DMS79 treated with DMSO at 0.1 percent for 48 hours (cell line): ENCODE data around the gene BCL2L12.

Experiments used
- DNase-seq: peaks from one replicate; lab custom pipeline; 2025; lab: John Stamatoyannopoulos, UW

Gene BCL2L12

DNA sequence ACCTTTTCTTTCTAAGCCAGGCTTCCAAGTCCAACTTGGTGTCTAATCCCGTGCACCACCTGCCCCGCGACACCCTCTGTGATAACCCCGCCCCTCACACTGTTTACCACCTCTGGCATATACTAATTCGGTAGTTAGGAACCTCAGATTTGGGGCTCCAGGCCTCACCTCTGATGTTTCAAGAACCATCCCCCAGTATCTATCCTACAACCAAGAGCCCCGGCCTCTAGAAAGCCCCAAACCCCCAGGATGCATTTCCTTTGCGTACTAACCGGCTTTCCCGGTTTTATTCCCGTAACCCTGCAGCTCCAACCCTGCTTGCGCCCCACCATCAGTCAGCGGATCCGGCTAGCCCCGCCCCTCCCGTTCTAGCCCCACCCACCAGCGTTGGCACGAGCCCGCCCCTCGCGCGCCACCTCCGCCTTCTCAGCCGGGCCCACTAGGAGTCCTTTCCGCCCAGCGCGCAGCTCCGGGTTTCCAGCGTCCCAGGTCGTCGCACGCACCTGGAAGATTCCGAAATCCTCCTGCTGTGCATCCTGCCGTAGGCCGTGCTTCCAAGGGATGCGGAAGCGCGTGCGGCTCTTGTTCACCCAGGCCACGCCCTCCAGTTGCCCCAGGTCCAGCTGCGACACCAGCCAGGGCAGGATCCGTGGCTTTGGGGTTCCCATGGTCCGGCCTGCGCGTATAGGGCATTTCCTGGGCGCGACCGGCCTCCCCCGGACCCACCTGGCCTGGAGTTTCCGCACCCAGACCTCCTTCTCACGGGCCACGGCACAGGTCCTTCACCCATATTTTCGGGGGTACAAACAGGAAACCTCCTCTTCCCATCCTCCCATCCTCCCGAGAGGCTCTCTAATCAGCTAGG, 1.3 kb upstream of the BCL2L12 start:
- peak; percentile 82 for DNase-seq

DNA sequence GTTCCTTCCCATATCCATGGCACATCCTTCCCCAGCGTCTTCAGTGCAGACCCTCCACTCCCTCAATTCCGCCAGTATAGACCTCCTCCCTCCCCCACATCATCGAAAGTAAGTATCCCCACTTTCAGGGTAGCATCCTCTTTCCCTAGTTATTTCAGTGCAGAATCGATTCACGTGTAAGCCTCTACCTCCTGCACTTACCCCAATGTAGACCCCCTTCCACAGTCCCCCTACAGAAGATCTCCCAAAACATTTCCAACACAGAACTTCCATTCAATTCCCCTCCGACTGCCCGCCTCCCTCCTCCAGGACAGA, 740 bp upstream of the BCL2L12 start:
- DNase-seq, result no peak

DNA sequence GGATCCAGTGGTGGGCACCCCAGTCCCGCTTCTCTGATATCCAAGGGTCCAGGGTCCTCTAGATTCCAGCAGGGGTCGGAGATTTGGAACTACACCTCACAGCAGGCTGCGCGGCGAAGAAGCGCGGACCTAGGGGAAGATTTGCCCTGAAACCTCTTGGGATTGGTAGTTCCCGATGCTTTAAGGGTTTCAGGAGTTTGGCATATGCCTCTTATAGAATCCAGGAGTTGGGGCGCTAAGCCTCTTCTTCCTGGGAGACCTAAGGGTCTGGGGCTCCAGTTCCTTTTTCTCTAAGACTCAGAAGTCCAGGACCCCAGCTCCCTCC, 349 bp downstream of the BCL2L12 start:
- no peak for DNase-seq

DNA sequence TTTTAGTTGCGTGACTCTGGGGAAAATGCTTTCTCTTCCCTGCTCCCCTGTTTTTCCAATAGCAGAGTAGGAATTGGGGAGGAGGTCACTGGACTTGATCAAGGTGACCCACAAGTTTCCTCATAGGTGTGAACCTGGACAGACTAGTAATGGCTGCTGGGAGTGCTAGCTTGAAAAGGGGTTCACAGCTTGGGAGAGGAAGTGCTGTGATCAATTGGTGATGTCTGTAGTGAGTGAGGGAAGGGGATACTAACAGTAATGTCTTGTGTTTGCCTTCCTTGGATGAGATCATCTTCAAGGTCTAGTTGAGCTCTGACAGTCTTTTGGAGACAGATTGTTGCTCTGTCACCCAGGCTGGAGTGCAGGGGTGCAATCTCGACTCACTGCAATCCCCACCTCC, 1.7 kb downstream of the BCL2L12 start:
- DNase-seq, result no peak

DNA sequence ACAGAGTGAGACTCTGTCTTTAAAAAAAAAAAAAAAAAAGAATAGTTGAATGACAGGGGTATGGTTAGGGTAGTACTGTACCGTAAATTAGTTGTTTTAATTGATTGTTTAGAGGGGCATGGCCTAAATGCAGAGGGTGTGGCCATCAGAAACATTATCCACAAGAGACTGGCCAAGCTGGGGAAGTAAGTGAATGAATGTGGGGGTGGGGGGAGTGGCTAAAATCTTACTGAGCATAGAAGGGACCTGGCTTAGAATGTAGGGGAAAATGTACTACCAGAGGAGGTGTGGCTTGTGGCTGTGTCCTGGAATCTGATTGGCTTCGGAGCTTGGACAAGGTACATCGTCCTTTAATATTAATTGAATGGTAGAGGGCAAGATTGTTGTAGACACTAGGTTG, 3.8 kb downstream of the BCL2L12 start:
- DNase-seq, result no peak

DNA sequence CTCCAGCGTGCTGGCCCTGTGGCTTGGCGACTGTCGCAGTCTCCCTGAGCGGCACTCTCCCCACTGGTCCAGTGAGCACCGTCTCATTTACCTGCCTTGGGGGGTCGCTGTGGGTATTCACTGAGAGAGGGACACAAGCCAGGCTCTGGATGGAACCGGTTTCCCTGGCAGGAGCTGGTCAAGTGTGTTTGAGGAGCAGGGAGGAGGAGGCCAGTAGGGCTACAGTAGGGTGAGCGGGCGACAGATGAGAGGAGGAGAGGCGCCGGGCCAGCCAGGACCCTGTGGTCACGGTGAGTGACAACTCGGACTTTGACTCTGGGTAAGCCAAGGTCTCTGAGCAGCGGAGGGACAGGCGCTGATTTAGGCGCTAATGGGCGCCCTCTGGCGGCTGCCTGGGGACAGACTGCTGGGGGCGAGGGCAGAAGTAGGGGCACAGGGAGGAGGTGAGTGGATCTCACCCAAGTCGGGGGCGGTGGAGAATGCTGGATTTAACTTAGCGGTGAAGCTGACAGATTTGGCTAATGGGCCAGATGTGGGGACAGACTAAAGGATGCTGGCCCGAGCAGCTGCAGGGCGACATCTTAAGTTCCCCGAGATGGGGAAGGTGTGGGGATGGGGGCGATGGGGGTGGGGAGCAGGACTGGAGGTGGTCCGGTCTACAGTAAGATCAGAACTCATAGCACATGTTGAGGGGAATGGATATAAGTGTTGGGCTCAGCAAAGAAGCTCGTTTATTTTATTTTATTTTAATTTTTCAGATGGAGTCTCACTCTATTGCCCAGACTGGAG, 6.6 kb downstream of the BCL2L12 start:
- DNase-seq, result peak; percentile 86

DNA sequence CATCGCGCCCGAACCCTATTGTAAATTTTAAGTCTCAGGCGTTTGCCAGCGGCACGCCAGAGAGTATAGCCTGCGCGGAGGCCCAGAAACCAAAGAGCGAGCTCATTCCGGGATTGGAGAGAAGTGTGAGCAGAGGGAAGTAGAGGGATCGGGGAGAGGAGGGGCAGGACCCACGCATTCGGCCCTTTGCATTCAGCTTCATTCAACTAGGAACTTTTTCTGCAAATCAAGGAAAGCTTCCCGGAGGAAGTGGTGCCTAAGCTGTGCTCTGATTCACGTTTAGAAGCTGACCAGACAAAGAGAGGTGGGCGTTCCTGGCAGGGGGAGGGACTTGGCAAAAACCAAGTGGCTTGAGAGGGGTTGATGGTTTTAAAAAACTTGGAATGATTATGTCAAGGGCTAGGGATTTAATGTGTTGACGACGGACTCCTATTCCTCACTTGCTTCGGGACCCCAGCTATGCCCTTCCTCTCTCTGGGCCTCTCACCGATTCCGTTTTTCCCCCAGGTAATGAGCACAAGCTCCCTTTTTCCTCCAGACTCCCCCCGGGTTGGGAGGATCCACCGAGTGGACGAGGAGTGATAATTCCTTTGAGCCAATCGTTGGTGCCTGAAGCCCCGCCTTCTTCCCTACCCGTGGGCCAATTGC, 10.5 kb downstream of the BCL2L12 start:
- peak; percentile 92 for DNase-seq

DNA sequence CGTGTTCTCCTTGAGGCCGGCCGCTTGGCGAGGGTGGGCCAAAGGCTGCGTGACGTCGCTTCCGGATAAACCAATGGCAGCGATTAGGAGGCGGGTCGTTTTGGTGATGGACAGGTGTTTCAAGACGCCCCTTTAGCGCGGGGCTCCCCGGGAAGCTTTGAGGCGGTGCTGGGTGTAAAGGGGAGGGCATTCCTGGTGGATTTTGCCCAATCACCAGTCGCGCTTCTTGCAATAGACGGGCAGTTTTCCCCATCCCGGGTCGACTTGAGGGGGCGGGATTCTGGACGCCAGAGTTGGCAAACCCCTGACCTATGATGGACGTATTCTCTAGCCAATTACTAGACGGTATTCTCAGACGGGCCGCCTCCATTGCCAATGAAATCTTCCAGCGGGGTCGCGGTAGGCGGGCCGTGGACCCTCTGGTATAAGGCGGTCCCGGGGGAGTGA, 11.1 kb downstream of the BCL2L12 start:
- peak; percentile 100 for DNase-seq

DNA sequence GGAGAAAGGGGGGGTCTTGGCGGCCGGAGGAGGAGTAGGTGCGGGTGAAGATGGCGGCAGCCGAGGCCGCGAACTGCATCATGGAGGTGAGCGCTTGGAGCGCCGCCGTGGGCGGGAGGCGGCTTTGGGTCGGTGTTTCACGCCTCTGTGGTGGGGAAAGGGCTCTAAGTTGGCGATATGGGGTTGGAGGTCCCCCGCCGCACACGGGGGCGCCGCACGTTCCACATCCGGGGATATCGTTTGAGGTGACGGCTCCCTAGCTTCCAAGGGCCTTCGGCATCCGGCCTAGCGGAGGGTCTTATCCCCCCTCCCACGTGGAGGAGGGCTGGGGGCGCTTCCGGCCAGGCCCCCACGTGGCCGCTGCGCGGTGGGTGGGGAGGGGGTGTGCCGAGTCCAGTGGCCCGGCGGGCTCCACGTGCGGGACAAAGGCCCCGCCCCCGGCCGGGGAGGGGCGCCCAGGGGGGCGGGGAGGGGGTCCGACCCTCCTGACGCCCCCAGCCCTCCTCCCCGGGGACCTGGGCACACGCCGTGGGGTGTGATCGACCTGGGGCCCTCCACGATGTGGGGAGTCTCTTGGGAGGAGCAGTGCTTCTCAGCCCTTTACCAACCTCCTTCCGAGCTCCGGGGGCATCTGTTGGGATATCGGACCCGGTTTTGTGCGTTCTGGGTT, 11.6 kb downstream of the BCL2L12 start, which contains the start of gene PRMT1:
Gene PRMT1, plus strand, starts transcription at position 41 of the 670 bp plus-strand sequence. Its CDS starts 10 bp downstream, at position 51.
- DNase-seq, result no peak

DNA sequence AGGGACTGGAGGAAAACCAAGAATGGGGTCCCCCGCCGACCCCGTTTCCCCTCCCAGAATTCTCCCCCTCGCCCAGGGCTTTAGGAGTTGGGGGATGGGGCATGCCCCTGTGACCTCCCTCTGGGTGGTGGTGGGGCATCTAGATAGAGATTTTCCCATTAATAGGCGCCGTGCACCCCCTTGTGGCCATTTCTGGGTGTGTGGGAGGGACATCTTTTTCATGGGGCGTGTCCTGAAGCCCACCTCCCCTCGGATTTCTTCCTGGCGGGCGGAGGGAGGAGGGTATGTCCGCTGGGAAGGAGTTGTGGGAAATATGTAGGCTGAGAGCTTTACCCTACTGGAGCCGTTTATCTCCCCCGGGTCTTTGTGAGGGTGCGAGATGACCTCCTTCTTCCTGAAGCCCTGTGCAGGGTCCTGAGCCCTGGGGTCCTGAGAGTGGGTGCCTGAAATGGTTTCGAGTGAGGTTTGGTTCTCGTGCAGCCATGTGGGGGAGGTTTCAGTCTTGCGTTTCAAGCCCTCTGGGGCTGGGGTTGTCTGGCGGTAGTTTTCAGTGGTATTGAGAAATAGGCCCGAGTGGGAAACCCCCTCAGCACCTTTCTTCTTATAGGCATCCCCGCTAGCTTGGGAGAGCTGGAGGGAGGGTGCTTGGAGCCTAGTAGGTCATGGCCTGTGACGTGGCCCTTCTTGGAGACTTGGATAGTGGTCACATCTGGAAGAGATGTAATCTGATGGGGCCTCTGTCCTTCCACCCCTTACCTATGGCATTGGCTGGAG, 12.4 kb downstream of the BCL2L12 start:
- DNase-seq, result peak; percentile 42

DNA sequence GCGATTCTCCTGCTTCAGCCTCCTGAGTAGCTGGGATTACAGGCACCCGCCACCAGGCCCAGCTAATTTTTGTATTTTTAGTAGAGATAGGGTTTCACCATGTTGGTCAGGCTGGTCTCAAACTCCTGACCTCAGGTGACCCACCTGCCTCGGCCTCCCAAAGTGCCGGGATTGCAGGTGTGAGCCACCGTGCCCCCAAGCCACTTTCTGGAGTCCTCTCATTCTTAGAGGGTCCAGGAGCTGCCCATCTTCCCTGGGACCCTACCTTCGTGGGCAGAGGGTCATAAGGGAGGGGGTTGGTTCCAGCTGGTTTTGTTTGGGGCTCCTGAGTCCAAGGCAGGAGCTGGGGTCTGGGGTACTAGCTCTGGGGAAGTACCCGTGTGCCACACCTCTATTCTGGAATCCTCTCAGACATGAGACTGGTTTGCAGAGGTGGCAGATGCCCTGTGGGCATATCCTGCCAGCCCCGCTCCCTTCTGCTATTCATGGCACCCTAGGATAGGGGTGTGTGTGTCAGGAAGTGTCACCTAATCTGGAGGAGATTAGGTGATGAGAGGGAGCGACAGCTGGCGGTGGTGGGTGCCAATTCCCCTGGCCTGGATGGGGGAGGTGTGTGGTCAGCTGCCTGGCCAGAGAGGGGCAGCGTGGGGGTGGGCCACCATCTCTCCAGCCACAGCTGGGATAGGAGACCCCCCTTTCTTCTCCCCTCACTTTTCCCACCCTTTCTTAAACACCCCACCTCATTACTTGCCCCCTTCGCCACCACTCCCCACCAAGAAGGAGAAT, 13.4 kb downstream of the BCL2L12 start:
- no peak for DNase-seq

DNA sequence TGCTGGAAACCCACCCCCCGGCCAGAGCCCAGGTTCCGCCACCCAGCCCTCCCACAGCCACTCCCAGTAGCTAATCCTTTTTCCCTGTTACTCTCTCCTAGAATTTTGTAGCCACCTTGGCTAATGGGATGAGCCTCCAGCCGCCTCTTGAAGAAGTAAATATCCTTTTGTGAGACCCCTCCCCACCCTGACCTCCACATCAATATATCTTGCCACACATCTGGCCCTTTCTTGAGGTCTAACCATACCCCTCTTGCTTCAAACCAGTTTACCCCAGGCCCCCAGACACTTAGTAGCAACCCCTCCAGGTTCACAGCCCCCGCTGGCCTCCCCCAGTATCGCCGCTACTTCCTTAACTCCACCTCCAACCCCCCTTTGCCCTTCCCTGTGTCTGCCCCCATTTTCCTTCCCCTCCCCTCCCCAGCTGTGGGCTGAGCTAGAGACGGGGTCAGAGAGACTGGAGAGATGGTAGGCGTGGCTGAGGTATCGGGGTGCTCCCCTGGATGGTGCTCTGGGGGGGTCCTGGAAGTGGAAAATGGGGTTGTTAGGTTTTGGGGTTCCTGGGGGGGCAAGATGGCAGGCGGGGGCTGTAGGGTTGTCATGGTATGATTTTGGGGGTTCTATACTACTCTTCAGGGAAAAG, 14.2 kb downstream of the BCL2L12 start:
- DNase-seq, result no peak

DNA sequence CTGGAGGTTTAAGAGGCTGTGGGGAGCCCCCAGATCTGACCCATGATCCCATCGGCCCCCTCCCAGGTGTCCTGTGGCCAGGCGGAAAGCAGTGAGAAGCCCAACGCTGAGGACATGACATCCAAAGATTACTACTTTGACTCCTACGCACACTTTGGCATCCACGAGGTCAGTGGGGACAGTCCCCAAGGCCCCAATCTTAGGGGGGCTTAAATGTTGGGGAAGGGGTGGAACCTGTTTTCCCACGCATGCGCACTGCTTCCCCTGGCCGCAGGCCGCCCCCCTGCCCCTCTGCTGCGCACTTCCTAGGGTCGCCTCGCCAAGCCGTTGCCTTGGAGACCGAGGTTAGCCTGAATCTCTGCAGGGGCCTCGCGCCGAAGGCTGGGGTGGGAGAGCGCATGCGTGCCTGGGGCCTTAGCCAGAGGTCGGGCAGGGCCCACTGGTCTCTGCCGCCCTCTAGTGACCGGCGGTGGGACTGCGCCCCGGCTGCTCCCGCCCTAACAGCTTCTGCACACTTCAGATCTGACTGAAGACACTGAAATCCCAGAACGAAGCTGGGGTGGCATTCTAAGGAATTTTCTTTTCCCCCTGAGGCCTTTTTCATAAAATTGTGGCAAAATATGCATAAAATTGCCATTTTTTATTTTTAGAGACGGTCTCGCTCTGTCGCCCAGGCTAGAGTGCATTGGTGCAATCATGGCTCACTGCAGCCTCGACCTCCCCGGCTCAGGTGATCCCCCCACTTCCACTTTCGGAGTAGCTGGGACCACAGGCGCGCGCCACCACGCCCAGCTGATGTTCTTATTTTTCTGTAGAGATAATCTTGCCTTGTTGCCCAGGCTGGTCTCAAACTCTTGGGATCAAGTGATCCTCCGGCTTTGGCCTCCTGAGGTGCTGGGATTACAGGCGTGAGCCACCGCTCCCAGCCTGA, 15.0 kb downstream of the BCL2L12 start:
- DNase-seq, result peak; percentile 86

DNA sequence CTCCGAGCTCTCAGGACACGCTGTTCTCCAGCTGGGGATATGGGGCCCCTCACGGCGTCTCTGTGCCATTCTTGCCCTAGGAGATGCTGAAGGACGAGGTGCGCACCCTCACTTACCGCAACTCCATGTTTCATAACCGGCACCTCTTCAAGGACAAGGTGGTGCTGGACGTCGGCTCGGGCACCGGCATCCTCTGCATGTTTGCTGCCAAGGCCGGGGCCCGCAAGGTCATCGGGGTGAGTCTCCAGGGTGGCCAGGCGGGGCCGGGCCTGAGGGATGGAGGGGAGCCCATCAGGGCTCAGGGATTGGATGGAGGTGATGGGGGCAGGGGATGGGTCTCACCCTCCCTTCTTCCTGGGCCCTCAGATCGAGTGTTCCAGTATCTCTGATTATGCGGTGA, 16.1 kb downstream of the BCL2L12 start:
- no peak for DNase-seq

DNA sequence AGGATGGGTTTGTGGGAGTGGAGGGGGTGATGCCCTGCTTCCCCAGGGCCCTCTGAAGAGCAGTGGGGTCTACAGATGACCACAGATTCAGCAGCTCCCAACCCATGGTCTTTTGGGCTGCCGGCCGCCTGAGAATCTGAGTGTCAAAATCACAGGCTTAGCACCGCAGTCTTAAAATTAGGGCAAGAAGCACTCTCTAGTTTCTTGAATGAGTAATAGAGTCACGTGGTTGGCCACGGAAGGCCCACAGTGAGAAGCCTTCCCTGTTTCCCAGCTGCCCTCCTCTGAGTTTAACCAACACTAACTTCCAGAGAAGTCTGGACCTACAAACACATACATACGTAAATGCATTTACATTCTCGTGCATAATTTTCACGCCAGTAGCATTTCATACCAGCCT, 16.5 kb downstream of the BCL2L12 start:
- no peak for DNase-seq

DNA sequence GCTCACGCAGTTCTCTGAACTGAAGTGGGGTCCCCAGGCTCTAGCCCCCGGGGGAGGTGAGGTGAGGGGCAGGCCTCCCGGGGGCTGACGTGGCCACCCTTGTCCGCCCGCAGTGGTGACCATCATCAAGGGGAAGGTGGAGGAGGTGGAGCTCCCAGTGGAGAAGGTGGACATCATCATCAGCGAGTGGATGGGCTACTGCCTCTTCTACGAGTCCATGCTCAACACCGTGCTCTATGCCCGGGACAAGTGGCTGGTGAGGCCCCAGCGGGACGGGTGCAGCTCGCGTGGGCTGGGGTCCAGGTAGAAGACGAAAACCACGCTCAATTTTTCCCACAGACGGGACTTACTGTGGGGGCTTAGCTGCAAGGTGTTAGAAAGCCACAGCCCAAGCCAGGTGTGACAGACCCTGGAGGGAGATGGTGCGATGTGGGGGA, 18.1 kb downstream of the BCL2L12 start:
- DNase-seq, result no peak

DNA sequence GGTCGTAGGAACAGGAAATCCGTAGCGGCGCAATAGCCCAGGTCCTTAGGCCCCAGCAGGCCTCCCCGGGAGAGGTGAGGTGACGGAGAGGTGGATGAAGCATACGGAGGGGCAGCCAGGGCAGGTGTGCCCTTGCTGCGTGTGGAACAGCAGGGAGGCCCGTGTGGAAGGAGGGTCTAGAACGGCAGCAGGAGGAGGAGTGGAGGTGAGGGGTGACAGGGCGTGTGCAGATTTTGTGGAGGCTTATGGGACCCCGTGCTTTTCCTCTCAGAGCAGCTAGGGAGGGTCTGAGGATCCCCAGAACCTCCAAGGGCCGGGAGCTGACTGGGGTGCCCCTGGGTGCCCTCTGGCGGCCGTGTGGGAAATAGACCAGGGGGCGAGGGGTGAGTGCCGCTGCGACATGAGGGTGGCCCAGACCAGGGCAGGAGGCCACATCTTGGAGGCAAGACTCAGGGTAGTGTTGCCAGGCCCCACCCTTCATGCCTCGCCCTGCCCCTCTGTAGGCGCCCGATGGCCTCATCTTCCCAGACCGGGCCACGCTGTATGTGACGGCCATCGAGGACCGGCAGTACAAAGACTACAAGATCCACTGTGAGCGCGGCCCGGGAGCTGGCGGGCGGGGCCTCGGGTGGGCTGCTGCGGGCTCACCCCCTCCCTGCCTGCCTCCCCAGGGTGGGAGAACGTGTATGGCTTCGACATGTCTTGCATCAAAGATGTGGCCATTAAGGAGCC, 18.7 kb downstream of the BCL2L12 start:
- no peak for DNase-seq

DNA sequence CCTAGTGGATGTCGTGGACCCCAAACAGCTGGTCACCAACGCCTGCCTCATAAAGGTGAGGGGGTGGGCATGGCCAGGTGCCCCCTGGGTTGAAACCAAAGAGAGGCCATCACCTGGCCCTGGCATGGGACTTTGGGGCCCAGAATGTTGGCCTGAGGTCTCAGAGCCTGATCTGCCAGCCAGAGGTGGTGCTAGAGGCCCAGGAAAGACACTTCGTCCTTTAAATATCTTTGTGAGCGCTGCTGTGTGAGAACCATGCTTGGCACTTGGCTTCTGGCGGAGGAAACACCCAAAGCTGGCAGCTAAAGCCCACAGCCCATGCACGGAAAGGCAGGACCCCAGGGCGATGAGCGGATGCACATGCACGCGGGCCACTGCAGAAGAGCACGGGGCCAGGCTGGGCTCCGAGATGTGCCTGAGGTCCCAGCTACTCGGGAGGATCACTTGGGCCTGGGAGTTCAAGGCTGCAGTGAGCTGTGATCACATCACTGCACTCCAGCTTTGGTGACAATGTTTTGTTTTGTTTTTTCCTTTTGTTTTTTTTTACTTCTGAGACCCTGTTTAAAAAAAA, 19.3 kb downstream of the BCL2L12 start:
- DNase-seq, result no peak
